Heart right ventricle (tissue), 16 donors: Measurements from ENCODE around the gene AOC2. TPM values are rescaled to one million over a fixed set of nuclear protein-coding genes. Genes with fewer than 3 reads are reported as not detected.
A peak's percentile ranks its signal among the peaks of the same experiment; 100 is the strongest.
"Not testable (repeated sequence)": the region's sequence is repeated elsewhere in the genome, so short reads cannot be mapped to it uniquely, and the experiment has no call there.

Experiments used
- ATAC-seq, 8 donors: fragments of 200-7000 bp; cut with Tn5 transposase; one replicate each; pipeline ENCODE4 v1.9.1; 2020; ENCODE audit warnings: mild to moderate bottlenecking in 8 of 8, moderate library complexity in 8 of 8, moderate number of reproducible peaks in 1 of 8
- DNase-seq, 2 donors: peaks; one replicate each; pipeline ENCODE4 v3.0.0-alpha.2; 2020
- H3K27ac ChIP-seq, 10 donors: fragments of 200-600 bp; sonication (generic) in 2 of 10; one replicate each; pipeline versions ENCODE4 v1.5.0 to v1.8.0; 2020 to 2022; ENCODE audit warnings: mild to moderate bottlenecking in 3 of 10
- H3K27me3 ChIP-seq, 7 donors: fragments of 200-600 bp; one replicate each; pipeline ENCODE4 v1.8.0; 2021 to 2022; ENCODE audit warnings: mild to moderate bottlenecking in 2 of 7
- H3K36me3 ChIP-seq, 9 donors: fragments of 200-600 bp; sonication (generic) in 1 of 9; one replicate each; pipeline versions ENCODE4 v1.5.0 to v1.8.0; 2020 to 2022; ENCODE audit warnings: mild to moderate bottlenecking in 2 of 9
- H3K4me1 ChIP-seq, 9 donors: fragments of 200-600 bp; sonication (generic) in 1 of 9; one replicate each; pipeline versions ENCODE4 v1.5.0 to v1.8.0; 2020 to 2022; ENCODE audit warnings: mild to moderate bottlenecking in 4 of 9
- H3K4me3 ChIP-seq, 10 donors: fragments of 200-600 bp; sonication (generic) in 2 of 10; one replicate each; pipeline versions ENCODE4 v1.5.0 to v1.8.0; 2020 to 2022; ENCODE audit warnings: mild to moderate bottlenecking in 7 of 10, moderate library complexity in 2 of 10
- H3K9me3 ChIP-seq, 11 donors: fragments of 200-600 bp in 10 of 11; sonication (generic) in 2 of 11; one replicate each; pipeline versions ENCODE4 v1.5.0 to v1.8.0; 2013 to 2022; ENCODE audit warnings: mild to moderate bottlenecking in 2 of 11, control low read depth in 1 of 11, moderate library complexity in 1 of 11
- WGBS, 2 donors: extraction: QIAGEN DNeasy Blood & Tissue Kit; methylation state at CpG; one replicate each; pipeline ENCODE4 v1.1.7; 2013; ENCODE audit warnings: inconsistent platforms in 1 of 2; 5-methylcytosine and 5-hydroxymethylcytosine counted together
- intact Hi-C, 10 donors: fragments of 100-400 bp; cut with DNase I; formaldehyde crosslinking; loops; one replicate each; pipeline versions ENCODE4 v1.11.1 to v1.14.2; 2022
- microRNA-seq, 2 donors: library from miRNA; unstranded; fragments of <30 nt; microRNA quantifications; one replicate each; pipeline ENCODE4 v1.2.0, GENCODE V29; 2021
- polyA plus RNA-seq, 2 donors: library from polyadenylated mRNA; stranded (reverse); fragments of 200-250 nt; gene quantifications; one replicate each; pipeline ENCODE4 v1.2.3, GENCODE V29; 2013
- total RNA-seq, 10 donors: library from RNA; stranded (reverse); fragmentation: NEBNext Ultra II Directional in 3 of 10; extraction: Animal tissue kit (Norgen Biotek cat#: 25700) in 3 of 10; gene quantifications; one replicate each; pipeline versions ENCODE4 v1.2.1 to v1.2.4, GENCODE V29; 2021 to 2023
- TF ChIP-seq, protein P1 (sequence below), 9 donors: fragments of 200-600 bp; sonication (generic) in 2 of 9; IDR thresholded peaks; one replicate each; pipeline versions ENCODE4 v1.5.0 to v1.8.0; 2021 to 2022; ENCODE audit warnings: antibody characterized with exemption in 9 of 9, mild to moderate bottlenecking in 5 of 9, moderate library complexity in 1 of 9
- donor health status: Arrhythmogenic right ventricular cardiomyopathy.
- donor health status: ischemic (EF 13 %, LVEDD 7.1; RV severe dilation, severe dysfunction).
- donor health status: healthy with polysubstance abuse.
- donor health status: DM: no; HTN: yes; CAD: no.
- donor health status: DM: no; HTN: no; CAD: no.
- donor health status: ischemic (EF 25% LVEDD 6.9; RV normal size, moderate dysfunction).
- donor health status: ischemic (EF 25% LVEDD 5.7; RV mildly dilated, moderate dysfunction).
- donor health status: healthy.
- donor health status: DM: yes; HTN: yes; CAD: no.
- donor health status: Ischemic cardiomyopathy.
- donor health status: ischemic (EF 35%, LVEDD 5.7; RV mildly dilated, moderate dysfunction).
- donor health status: nonischemic (EF 11% LVEDD 7.7; RV severe dilation, severe dysfunction).
- donor health status: DM: yes; HTN: yes; CAD: no.
- donor health status: PGD.
- donor health status: ischemic (EF 29% LVEDD 5.4; RV normal size, mild dysfunction).
- donor health status: nonischemic (EF 23%, LVEDD 6.1; RV moderate dilation, normal function).

Gene AOC2
- total and polyA plus RNA-seq, 12 donors = 0.14 to 0.72 (median 0.51) TPM

GRCh38 chr17:42894283-42895184, 50.2 kb downstream of the AOC2 start:
- H3K9me3 ChIP-seq = no peaks in the 10 kb centered on the region
- TF ChIP-seq, protein P1, sequence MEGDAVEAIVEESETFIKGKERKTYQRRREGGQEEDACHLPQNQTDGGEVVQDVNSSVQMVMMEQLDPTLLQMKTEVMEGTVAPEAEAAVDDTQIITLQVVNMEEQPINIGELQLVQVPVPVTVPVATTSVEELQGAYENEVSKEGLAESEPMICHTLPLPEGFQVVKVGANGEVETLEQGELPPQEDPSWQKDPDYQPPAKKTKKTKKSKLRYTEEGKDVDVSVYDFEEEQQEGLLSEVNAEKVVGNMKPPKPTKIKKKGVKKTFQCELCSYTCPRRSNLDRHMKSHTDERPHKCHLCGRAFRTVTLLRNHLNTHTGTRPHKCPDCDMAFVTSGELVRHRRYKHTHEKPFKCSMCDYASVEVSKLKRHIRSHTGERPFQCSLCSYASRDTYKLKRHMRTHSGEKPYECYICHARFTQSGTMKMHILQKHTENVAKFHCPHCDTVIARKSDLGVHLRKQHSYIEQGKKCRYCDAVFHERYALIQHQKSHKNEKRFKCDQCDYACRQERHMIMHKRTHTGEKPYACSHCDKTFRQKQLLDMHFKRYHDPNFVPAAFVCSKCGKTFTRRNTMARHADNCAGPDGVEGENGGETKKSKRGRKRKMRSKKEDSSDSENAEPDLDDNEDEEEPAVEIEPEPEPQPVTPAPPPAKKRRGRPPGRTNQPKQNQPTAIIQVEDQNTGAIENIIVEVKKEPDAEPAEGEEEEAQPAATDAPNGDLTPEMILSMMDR (IDR thresholded peaks at IDR 0.05) = no peak
- peak overlapping the region in 5 of 10 donors; percentile 1 to 94 (median 81) for H3K27ac ChIP-seq
- ATAC-seq = no peak
- WGBS, 2 donors = 78 to 82% methylated on average over 12 of the region's 12 CpGs
- no peak for DNase-seq
- no peak overlapping the region for H3K4me3 ChIP-seq
- H3K27me3 ChIP-seq = no peaks in the 10 kb centered on the region
- no peaks in the 10 kb centered on the region for H3K36me3 ChIP-seq
- intact Hi-C loops = loop anchor here in 1 of 10 donors (5.0 kb wide), 1 partner anchor 33 kb away; no protein-coding TSS in a partner anchor
- peaks cover 16 to 53% (median 43%) of the 10 kb centered on the region in 9 donors for H3K4me1 ChIP-seq

DNA sequence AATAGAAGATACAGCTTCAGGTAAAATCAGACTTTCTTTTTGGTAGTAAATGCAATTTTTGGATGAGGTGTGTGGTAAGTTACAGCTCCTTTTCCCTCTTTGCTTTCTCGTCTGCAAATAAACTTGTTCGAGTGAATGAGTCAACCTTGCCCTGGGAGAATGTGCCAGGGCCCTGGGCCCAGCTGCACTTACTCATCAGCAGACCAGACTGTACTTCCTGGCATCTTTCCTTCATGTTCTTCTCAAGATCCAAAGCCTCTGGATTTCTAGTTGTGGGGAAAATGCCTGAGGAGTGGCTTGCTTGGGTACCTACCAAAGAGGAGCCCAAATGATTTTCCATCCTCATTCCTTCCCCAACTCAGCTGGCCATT, 50.8 kb downstream of the AOC2 start:
- ATAC-seq = peak in 1 of 8 donors; percentile 86
- H3K27ac ChIP-seq = peak overlapping the region in 5 of 10 donors; percentile 1 to 94 (median 81)
- WGBS, 2 donors = 9 to 27% methylated on average over 2 of the region's 2 CpGs
- peak in 1 of 2 donors; percentile 42 for DNase-seq
- no peak overlapping the region for H3K4me3 ChIP-seq
- no peaks in the 10 kb centered on the region for H3K27me3 ChIP-seq
- H3K4me1 ChIP-seq = peaks cover 16 to 51% (median 43%) of the 10 kb centered on the region in 9 donors
- H3K36me3 ChIP-seq = no peaks in the 10 kb centered on the region
- H3K9me3 ChIP-seq = no peaks in the 10 kb centered on the region
- intact Hi-C loops = no loop called here
- TF ChIP-seq, protein P1 (IDR thresholded peaks at IDR 0.05) = no peak

DNA sequence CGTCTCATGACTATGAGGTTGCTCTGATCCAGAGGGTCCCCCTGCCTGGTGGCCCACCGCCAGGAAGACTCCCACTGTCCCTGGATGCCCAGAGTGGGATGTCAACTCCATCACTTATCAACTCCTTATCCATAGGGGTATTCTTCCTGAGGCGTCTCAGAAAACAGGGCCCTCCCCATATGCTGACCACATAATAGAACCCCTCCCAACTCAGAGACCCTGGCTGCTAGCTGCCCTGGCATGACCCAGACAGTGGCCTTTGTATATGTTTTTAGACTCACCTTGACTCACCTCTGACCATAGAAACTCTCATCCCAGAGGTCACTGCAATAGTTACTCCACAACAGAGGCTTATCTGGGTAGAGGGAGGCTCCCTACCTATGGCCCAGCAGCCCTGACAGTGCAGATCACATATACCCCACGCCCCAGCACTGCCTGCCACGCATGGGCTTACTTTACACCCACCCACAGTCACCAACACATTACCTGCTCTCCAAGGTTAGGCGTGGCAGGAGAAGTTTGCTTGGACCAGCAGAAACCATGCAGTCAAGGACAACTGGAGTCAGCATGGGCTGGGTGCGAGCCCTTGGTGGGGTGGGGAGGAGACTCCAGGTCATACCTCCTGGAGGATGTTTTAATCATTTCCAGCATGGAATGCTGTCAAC, 53.9 kb downstream of the AOC2 start:
- Histone ChIP-seq H3K27ac (no peak overlapping the region), H3K9me3 (no peaks in the 10 kb centered on the region), H3K4me1 (peaks cover 2 to 26% (median 21%) of the 10 kb centered on the region in 9 donors), H3K27me3 (no peaks in the 10 kb centered on the region), H3K4me3 (no peak overlapping the region), H3K36me3 (no peaks in the 10 kb centered on the region)
- ATAC-seq = no peak
- no peak for DNase-seq
- 90 to 94% methylated on average over 7 of the region's 7 CpGs for WGBS, 2 donors
- TF ChIP-seq, protein P1 (IDR thresholded peaks at IDR 0.05) = no peak
- intact Hi-C loops = no loop called here

GRCh38 chr17:42899981-42900380, 55.6 kb downstream of the AOC2 start:
- not testable (repeated sequence) for DNase-seq, ATAC-seq
- H3K4me1 ChIP-seq = peaks cover 0 to 13% (median 5%) of the 10 kb centered on the region in 9 donors

More at GRCh38 chr17:42899981-42900380, 55.6 kb downstream of the AOC2 start:
- H3K36me3 ChIP-seq, H3K4me3 ChIP-seq, intact Hi-C loops, H3K27ac ChIP-seq, H3K9me3 ChIP-seq, H3K27me3 ChIP-seq: not testable (repeated sequence)
- 89 to 94% methylated on average over 3 of the region's 3 CpGs for WGBS, 2 donors

Small RNAs within 50 kb of the gene (microRNA-seq; reads per million reads assigned to microRNA genes)
- gene MIR6781 = 0 to 0.51 reads per million in 2 donors

Other genes starting within 250 kb of the AOC2 start
- 10 to 100 TPM; 18.5 to 29.9 (median 25.2) TPM for gene RETREG3, start 235.2 kb upstream of the AOC2 start, total RNA-seq
- 10 to 100 TPM in 1 of 2 donors, 1 to 10 TPM in 1; 9.8 to 16.1 TPM for gene RETREG3, start 235.2 kb upstream of the AOC2 start, polyA plus RNA-seq
- 10 to 100 TPM; 28.2 to 59.8 (median 43.7) TPM for gene TUBG1, start 234.9 kb upstream of the AOC2 start, total RNA-seq
- gene TUBG1, start 234.9 kb upstream of the AOC2 start, polyA plus RNA-seq = 100 to 1,000 TPM in 1 of 2 donors, 10 to 100 TPM in 1; 33.9 to 107 TPM
- gene TUBG2, start 185.3 kb upstream of the AOC2 start, total RNA-seq = 10 to 100 TPM; 10.6 to 20.4 (median 14.7) TPM
- gene TUBG2, start 185.3 kb upstream of the AOC2 start, polyA plus RNA-seq = 10 to 100 TPM in 1 of 2 donors, 1 to 10 TPM in 1; 9.8 to 21.3 TPM
- 10 to 100 TPM; 12.8 to 34.8 (median 22.0) TPM for gene PLEKHH3, start 167.6 kb upstream of the AOC2 start, total RNA-seq
- 10 to 100 TPM; 23.6 to 42.1 TPM for gene PLEKHH3, start 167.6 kb upstream of the AOC2 start, polyA plus RNA-seq
- 1 to 10 TPM; 1.0 to 4.8 (median 1.7) TPM for gene CCR10, start 162.7 kb upstream of the AOC2 start, total RNA-seq
- 1 to 10 TPM; 1.5 to 3.8 TPM for gene CCR10, start 162.7 kb upstream of the AOC2 start, polyA plus RNA-seq
- gene CNTNAP1, start 162.0 kb upstream of the AOC2 start, total RNA-seq = 10 to 100 TPM in 2 of 10 donors, 1 to 10 TPM in 8; 2.2 to 28.3 (median 3.5) TPM
- 1 to 10 TPM; 2.3 to 9.6 TPM for gene CNTNAP1, start 162.0 kb upstream of the AOC2 start, polyA plus RNA-seq
- 10 to 100 TPM; 31.7 to 50.5 (median 46.3) TPM for gene EZH1, start 99.5 kb upstream of the AOC2 start, total RNA-seq
- gene EZH1, start 99.5 kb upstream of the AOC2 start, polyA plus RNA-seq = 10 to 100 TPM; 16.0 to 33.8 TPM
- 10 to 100 TPM; 32.1 to 54.8 (median 38.2) TPM for gene RAMP2, start 83.4 kb upstream of the AOC2 start, total RNA-seq
- 100 to 1,000 TPM in 1 of 2 donors, 10 to 100 TPM in 1; 46.4 to 105 TPM for gene RAMP2, start 83.4 kb upstream of the AOC2 start, polyA plus RNA-seq
- 10 to 100 TPM; 33.3 to 47.4 (median 37.3) TPM for gene VPS25, start 71.1 kb upstream of the AOC2 start, total RNA-seq
- 10 to 100 TPM; 28.0 to 80.9 TPM for gene VPS25, start 71.1 kb upstream of the AOC2 start, polyA plus RNA-seq
- under 1 TPM in 1 of 10 donors, not detected in 9; 0.14 TPM for gene WNK4, start 64.0 kb upstream of the AOC2 start, total RNA-seq
- under 1 TPM; 0.03 to 0.07 TPM for gene WNK4, start 64.0 kb upstream of the AOC2 start, polyA plus RNA-seq
- 10 to 100 TPM; 56.1 to 85.7 (median 72.1) TPM for gene COA3, start 45.9 kb upstream of the AOC2 start, total RNA-seq
- gene COA3, start 45.9 kb upstream of the AOC2 start, polyA plus RNA-seq = 100 to 1,000 TPM in 1 of 2 donors, 10 to 100 TPM in 1; 91.2 to 142 TPM
- gene CNTD1, start 45.7 kb upstream of the AOC2 start, total RNA-seq = under 1 TPM in 3 of 10 donors, not detected in 7; 0.11 to 0.42 (median 0.39) TPM
- gene CNTD1, start 45.7 kb upstream of the AOC2 start, polyA plus RNA-seq = under 1 TPM; 0.20 to 0.29 TPM
- 10 to 100 TPM; 71.1 to 87.8 (median 78.3) TPM for gene BECN1, start 20.3 kb upstream of the AOC2 start, total RNA-seq
- gene BECN1, start 20.3 kb upstream of the AOC2 start, polyA plus RNA-seq = 10 to 100 TPM; 25.2 to 54.8 TPM
- 10 to 100 TPM; 52.1 to 87.4 (median 70.3) TPM for gene PSME3, start 11.2 kb upstream of the AOC2 start, total RNA-seq
- 100 to 1,000 TPM in 1 of 2 donors, 10 to 100 TPM in 1; 26.0 to 103 TPM for gene PSME3, start 11.2 kb upstream of the AOC2 start, polyA plus RNA-seq
- 10 to 100 TPM in 5 of 10 donors, 1 to 10 TPM in 5; 4.7 to 19.0 (median 10.4) TPM for gene AOC3, start 6.6 kb downstream of the AOC2 start, total RNA-seq
- gene AOC3, start 6.6 kb downstream of the AOC2 start, polyA plus RNA-seq = 10 to 100 TPM; 16.0 to 18.0 TPM
- gene G6PC1, start 56.2 kb downstream of the AOC2 start, total RNA-seq = not detected
- not detected for gene G6PC1, start 56.2 kb downstream of the AOC2 start, polyA plus RNA-seq
- 10 to 100 TPM; 20.0 to 34.7 (median 28.9) TPM for gene AARSD1, start 119.9 kb downstream of the AOC2 start, total RNA-seq
- gene AARSD1, start 119.9 kb downstream of the AOC2 start, polyA plus RNA-seq = 100 to 1,000 TPM in 1 of 2 donors, 10 to 100 TPM in 1; 55.8 to 125 TPM
- 10 to 100 TPM; 35.0 to 58.8 (median 40.5) TPM for gene PTGES3L, start 135.5 kb downstream of the AOC2 start, total RNA-seq
- gene PTGES3L, start 135.5 kb downstream of the AOC2 start, polyA plus RNA-seq = 10 to 100 TPM; 33.9 to 45.3 TPM
- 10 to 100 TPM in 9 of 10 donors, 1 to 10 TPM in 1; 7.5 to 21.0 (median 11.6) TPM for gene RUNDC1, start 136.0 kb downstream of the AOC2 start, total RNA-seq
- 10 to 100 TPM in 1 of 2 donors, 1 to 10 TPM in 1; 5.6 to 10.2 TPM for gene RUNDC1, start 136.0 kb downstream of the AOC2 start, polyA plus RNA-seq
- 100 to 1,000 TPM; 388 to 841 (median 519) TPM for gene RPL27, start 153.8 kb downstream of the AOC2 start, total RNA-seq
- gene RPL27, start 153.8 kb downstream of the AOC2 start, polyA plus RNA-seq = 1,000 to 10,000 TPM; 1,760 to 2,790 TPM
- 10 to 100 TPM in 6 of 10 donors, 1 to 10 TPM in 4; 7.0 to 61.6 (median 13.2) TPM for gene IFI35, start 162.2 kb downstream of the AOC2 start, total RNA-seq
- gene IFI35, start 162.2 kb downstream of the AOC2 start, polyA plus RNA-seq = 10 to 100 TPM; 13.0 to 26.0 TPM
- gene VAT1, start 177.8 kb downstream of the AOC2 start, total RNA-seq = 10 to 100 TPM; 48.5 to 99.2 (median 70.8) TPM
- gene VAT1, start 177.8 kb downstream of the AOC2 start, polyA plus RNA-seq = 10 to 100 TPM; 54.6 to 66.5 TPM
- gene RND2, start 180.7 kb downstream of the AOC2 start, total RNA-seq = 1 to 10 TPM in 1 of 10 donors, under 1 TPM in 9; 0.16 to 2.3 (median 0.51) TPM
- gene RND2, start 180.7 kb downstream of the AOC2 start, polyA plus RNA-seq = under 1 TPM; 0.14 to 0.95 TPM